NK-92 (cell line): ENCODE results near the gene FRZB.

ENCODE experiments used
- DNase-seq: peaks from one replicate; lab custom pipeline; 2025; ENCODE audit not compliant: unreplicated experiment; lab: John Stamatoyannopoulos, UW

FRZB gene

DNA sequence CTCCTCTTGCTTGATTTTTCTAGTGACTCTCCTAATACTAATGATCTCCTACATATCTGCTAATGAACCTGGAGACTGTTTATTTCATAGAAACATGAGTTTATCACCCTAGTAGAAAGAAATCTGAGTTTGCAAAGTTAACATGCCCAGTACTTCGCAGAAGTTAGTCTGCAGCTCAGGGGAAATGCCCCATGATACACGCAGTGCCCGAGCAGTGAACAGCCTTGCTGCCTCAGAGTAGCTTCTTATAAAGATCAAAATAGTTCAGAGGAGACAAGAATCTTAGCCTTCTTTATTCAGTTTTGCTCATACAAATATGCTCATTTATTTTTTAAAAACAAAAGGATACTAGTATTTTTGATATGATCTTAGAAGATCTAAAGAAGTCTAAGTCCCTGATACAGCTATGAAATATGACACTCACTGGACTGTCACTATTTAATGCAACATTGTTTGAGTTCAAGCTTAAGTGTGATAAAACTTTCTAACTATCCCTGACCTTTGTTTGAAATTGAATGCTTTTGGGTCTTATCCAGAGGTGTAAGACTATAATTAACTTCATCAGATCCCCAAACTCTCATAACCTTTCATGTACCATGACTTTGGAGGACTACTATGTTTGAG, 20.5 kb downstream of the FRZB start:
- DNase-seq = no peak

DNA sequence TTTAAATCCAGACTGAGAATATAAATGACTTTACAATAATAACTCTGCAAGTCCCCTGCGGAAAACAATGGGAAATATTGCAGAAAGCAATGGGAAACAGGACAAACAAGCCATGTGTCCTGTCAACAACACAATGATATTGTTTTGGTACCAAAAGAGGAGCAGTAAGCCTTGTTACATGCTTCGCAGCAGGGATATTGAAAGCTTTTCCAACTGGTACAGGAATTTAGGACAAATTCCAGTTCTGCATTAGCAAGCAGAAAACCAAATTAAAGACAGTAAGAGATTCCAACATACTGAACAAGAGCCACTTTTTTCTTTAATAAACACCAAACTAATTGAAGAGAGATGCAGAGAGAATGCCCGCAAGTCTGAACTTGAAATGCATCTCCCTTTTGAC, 30.0 kb downstream of the FRZB start:
- no peak for DNase-seq

DNA sequence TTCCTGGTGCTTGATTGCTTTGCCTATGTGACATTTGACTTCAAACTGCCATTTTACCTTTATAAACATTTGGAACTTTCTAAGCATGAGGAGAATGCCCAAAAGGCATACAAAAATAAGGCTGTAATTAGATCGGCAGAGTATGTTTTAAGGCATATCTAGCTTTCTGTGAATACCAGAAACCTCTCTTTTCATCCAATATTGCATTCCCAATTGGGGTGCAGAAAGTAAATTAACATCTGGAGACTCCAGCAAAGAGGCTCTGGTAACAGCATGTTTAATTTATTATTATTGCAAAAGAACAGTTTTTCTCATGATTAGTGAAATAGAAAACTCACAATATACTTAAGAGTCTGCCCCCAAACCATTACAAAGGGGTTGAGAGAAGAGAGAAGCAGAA, 32.1 kb downstream of the FRZB start:
- no peak for DNase-seq

DNA sequence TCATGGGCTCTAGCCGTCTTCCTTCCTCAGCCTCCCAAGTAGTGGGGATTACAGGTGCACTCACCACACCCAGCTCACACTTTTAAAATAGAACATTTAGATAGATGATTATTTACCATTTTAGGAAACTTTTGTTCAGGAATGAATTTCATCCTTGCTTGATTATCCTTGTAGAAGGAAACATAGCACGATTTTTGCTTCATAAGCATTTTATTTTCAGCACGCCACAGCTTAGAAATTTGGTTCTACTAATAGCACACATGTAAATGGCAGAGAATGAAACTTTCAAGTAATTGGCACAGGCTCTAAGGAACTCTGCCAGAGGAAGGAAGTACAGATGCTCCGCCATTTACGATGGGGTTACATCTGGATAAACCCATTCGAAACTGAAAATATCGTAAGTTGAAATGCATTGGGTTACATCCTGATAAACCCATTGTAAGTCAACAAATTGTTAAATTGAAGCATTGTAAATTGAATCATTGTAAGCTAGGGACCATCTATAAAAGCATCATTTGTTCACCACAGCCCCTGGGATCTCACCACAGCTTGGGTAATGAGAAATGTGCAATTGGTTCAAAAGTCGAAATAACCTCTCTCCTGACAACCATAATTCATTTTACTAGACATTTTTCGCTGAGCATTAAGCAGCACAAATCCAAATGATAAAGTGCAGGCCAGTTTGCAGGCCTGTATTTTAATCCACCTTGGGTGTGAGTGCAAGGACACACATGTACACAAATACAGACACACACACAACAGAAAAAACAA, 33.2 kb downstream of the FRZB start:
- DNase-seq = no peak

DNA sequence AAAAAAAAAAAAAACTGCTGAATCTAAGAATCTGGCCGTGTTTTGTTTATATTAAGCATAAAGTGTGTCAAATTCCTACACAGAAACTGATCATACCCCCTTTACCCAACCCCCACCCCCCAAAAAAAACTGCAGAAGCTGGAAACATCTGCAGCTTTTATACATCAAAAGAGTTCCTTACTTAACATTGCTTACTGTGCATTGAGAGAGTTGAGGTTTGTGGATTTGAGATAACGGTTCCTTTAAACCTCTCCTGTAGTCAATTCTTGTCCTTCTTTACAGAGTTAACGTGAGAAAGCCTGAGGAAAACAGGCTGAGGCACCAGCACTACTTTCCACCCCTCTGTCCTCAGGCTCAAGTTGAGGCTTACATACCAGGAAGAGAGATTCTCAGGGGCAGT, 34.5 kb downstream of the FRZB start:
- DNase-seq = no peak

DNA sequence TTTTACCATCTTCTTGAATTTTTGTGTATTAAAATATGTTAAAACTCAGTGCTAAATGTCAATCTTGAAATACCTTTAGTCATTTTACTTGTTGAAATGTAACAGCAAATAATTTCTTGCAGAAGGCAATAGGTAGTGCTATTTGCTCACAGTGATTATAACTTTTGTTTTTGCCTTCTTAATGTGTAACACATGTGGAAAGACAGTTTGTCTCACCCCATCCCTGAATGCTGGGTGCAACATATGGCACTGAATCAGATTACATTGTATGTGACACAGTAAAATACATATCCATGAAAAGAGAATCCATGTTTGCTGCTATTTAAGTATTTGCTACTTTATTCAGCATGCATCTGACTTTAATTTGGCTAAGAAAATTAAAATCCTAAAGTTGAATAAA, 35.3 kb downstream of the FRZB start:
- no peak for DNase-seq

DNA sequence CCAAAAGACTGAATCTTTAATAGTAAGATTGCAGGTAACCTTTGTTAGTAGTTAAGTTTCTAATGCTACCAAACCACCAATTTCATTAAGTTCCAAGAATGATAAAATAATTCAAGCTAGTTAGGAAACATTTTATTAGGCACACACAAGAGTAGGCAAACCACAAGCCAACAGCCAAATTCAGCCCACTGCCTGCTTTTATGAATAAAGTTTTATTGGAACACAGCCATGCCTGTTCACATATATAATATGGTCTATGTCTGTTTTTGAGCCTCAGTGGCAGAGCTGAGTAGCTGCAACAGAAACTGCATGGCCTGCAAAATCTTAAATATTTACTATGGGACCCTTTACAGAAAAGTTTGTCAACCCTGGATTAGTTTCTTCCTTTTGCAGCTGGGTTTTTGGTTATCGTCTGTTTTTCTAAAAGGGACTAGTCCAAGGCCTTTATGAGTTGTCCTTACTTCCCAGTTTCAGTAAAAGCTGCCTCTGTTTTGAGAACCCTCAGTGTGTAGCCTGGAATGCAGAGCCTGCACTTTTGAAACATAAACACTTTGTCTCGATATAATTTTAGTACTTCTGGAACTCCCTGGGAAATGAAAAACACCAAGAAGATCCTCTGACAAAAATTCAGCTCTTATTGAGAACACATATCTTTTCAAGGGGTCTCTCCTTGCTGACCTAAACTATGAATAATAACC, 39.1 kb downstream of the FRZB start:
- no peak for DNase-seq

DNA sequence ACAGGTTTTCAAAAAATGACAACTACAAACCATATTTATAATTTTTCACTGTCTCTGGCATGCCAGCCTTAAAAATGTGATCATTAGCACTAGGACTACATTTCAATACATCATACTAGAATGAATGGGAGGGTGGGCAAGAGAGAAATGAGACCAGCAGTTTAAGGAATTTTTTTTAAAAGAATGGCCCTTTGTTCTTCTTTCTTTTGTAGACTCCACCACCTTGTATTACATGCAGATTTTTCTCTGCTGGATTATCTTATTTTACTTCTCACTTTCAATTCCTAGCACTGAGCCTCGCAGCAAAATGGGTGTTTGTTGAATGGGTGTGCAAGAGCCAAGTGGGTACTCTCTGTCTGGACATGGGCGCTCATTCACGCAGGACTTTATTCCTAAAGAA, 39.9 kb downstream of the FRZB start:
- DNase-seq = no peak

DNA sequence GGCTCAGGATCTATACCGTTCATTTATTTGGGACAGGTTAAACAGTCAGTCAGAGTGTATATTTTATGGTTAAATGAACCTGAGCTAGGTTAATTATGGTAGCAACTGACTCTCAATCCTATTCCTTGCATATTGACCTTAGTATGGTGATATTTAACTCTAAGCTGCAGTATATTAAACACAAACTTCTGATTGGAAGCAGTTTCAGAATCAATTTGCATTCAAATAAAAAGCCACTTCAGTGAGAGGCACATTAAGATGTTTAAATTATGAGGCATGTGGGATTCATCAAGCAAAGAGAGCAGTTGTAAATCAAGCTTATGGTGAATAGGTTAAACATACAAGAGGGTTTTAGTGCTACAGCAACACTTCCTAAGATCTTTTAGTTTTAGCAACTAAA, 40.4 kb downstream of the FRZB start:
- DNase-seq = no peak

DNA sequence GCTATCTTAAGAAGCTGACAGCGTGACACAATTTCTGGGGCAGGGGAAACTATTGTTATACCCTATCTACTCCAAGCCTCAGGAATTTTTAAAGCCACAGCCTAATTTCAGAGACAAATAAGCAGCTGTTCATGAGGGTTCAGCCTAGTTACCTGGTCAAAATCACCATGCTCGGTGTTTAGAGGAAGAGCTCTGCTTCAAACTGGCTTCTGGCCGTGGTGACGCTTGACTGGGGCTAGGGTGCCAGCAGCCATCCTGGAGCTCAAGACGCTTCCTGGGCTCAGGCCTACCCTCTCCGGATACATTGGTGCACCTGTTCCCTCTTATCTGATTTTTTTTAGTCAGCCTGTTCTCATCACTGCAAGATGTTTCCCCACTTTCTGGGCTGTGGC, 41.7 kb downstream of the FRZB start:
- DNase-seq = no peak

DNA sequence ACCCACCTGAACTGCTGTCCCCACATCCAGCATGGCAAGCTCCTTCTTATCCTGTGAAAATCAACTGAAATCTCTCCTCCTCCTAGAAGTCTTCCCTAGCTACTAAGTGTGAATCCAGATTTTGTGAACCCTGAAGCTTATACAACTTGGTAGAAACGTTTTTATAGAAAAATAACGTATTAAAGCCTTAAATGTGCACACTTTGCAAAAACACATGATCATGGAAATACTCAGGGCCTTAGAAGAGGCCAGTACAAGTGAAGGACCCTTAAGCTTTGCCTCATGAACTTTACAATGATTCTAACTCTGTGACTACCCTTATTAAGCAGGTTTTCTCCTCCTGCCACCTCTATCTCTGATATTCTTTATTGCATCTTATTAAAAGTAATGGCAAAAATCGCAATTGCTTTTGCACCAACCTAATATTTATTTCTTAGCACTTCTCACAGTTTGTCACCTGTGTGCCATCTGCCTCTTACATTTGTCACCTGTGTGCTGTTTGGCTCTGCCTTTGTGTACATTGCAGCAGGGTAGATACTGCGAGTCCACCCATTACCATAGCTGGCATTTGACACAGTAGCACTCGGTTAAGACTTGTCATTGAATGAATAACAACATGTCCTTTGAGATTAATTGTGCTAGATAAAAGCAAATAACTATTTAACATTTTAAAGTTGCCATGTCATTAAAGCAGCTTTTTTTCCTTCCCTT, 42.2 kb downstream of the FRZB start:
- DNase-seq = no peak

DNA sequence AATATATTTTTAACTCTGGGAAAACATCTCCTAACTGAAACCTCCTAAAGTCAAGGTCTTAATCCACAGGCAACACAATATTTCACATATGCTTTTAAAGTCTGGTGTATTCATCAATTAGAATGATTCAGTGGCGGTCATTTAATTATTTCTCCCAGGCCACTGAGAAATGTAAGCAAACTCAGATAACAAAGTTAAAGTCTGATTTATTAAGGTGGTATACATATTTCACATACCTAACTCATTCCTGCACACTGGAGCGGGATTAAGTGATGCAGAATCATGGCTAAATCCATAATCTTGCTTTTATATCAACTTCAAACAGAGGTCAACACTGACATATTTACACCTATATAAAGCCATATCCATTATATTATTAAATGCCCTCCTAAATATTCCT, 43.7 kb downstream of the FRZB start:
- no peak for DNase-seq

DNA sequence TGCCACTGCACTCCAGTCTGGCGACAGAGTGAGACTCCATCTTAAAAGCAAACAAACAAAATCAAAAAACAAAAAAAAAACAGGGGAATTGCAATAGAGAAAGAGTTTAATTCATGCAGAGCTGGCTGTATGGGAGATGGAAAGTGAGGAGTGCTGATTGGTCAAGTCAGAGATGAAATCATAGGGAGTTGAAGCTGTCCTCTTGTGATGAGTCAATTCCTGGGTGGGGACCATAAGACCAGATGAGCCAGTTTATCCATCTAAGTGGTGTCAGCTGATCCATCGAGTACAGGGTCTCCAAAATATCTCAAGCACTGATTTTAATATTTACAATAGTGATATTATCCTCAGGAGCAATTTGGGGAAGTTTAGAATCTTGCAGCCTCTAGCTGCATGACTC, 45.3 kb downstream of the FRZB start:
- no peak for DNase-seq

DNA sequence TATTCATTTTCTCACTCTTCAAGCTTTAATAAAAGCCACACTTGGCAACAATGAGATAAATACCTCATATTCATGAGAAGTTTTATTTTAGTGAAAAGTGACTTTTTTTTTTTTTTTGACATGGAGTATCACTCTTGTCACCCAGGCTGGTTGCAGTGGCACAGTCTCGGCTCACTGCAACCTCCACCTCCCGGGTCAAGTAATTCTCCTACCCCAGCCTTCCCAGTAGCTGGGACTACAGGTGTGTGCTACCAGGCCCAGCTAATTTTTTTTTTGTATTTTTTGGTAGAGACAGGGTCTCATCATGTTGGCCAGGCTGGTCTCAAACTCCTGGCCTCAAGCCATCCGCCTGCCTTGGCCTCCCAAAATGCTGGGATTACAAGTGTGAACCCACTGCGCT, 47.0 kb downstream of the FRZB start:
- no peak for DNase-seq

DNA sequence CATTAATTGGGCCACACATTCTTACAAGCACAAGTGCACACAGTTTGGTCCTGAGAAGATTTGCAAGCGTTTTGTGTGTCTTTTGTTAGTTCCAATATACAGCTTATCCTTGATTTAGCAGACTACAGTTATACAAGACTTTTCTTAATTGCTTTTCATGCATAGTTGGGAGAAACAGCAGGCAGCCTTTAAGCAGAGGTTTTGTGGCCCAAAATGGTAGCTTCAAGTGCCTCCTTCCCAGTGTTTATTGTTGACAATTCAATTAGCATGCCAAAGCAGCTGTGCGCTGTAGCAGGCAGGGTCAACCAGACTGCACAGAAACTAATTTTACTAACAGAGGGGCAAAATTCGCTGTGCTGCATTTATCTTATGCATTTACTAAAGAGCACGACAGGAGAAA, 47.5 kb downstream of the FRZB start:
- DNase-seq = no peak

DNA sequence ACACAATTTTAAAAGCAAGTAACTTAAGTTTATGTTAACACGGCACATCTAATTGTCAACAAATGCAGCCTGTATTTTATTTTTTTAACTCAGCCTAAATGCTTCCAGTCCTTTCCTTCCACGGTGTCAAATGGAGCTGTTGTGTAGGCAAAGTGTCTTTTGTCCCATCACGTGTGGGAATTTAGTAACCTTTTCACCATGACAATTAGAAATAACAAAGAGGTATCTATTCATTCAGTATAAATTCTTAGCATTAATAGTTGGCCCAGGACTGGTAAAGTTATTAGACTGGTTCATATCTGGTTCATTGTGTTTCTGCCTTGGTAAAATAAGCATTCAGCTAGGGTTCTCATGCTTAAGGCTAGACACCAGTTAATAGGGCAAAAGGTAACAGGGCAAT, 47.9 kb downstream of the FRZB start:
- no peak for DNase-seq

DNA sequence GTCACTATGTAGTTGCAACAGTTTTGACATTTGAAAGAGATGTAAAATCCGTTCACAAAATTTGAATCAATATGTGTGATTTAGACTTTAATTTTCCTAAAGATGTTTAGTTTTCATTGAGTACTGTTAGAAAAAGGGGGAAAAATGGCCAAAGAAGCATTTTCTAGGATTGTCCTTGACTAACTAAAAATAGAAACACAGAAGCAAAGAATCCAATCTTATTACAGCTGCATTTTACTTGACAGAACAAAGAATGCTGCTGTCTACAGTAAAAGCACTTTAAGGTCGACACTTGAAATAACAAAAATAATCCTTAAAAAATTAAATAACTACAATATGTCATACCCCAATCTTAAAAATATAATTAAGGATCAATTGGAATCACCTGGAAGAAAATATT, 48.9 kb downstream of the FRZB start:
- no peak for DNase-seq

DNA sequence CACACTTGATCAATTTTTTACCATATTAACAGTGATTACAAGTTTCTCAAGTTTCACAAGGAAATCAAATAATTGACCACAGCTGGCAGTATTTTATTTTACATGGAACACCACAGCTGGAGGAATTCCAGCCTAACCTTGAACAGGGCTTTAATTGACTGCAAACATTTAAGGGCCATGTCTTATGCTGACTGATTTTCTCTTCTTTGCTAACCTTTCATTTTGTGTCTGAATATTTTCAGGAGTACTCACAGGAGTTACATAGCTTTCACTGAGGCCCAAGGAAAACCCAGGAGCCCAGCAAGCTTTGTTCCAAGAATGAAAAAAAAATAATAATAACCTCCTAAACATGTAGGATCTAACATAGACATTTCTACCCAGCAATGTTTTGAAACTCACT, 49.6 kb downstream of the FRZB start:
- no peak for DNase-seq

DNA sequence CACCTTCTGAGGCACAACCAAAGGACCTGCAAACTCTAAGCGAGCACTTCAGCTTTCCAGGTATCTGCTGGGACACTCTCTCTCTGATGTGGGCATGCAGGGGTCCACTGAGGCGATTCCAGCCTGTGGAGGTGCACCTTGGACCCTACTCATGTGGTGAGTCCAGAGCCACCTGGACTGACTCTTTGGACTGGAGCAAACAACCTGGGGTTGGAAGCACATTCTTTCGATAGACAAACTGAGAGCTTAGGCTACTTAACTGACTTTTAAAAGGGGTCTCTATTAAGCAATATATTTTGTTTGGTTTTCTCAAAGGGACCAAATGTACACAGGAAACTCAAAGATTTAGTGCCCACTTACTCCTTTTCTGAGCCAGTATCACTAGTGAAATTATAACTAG, 51.6 kb downstream of the FRZB start:
- DNase-seq = no peak

DNA sequence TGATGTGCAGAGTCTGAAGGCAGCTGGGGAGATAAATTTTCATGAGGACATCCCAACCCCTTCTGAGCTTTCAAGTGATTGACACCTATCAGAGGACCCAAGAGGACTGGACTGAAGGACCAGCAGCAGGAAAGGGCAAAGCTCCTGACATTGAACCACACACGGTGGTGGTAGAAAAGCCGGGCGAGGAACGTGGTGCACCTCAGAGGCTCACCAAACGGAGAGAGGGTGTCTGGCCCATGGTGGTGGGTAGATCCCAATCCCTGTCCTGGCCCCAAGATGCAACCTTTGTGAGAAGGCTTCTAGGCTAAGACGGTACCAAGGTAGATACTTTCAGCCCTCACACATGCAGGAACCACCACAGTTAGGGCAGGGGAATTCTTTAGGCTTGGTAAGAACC, 52.1 kb downstream of the FRZB start:
- no peak for DNase-seq

DNA sequence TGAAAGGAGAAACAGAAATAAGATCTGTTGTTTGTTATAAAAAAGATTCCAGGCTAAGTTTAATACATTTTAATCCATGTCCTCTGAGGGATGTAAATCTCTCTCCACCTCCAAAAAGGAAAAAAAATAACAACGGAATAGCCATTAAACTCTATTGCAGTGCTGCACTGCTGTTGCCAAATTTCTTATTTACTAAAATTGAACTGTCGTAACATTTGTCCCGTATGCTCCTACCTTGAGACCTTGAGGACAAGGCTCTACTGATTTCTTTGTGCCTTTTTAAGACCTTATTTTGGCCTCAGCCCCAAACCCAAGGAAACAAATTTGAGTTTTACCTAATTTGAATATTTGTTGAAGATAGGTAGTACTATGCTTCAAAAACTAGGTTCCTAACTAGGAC, 56.4 kb downstream of the FRZB start:
- no peak for DNase-seq

DNA sequence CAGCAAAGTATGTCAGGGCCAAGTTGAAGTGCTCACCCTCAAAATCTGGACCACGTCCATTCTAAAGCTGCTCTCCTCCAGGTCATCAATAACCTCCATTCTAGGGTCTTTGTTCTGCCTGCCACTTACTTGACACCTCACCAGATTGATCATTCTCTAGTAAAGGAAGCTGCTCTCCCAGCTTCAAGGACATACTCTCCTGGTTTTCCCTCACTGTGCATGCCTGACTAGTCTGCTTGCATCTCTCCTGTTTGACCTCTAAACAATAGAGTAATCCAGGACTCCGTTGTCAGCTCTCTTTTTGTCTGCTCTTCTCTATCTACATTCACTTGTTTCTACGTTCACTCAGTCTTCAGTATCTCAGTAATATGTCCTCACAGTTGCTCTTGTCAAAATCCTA, 59.1 kb downstream of the FRZB start:
- no peak for DNase-seq
